Mesodermal cell (in vitro differentiated cells): ENCODE data around the gene SPOCK3. TPM values are rescaled to one million over a fixed set of nuclear protein-coding genes. Genes with fewer than 3 reads are reported as not detected.
"Not testable (repeated sequence)": the region's sequence is repeated elsewhere in the genome, so short reads cannot be mapped to it uniquely, and the experiment has no call there.

Source experiments
- H3K27ac ChIP-seq: 2 replicates; pipeline ENCODE4 v1.7.0; 2013; ENCODE audit warnings: mild to moderate bottlenecking, low read depth, low read length, moderate library complexity; ENCODE audit not compliant: severe bottlenecking
- H3K36me3 ChIP-seq: 2 replicates; pipeline ENCODE4 v1.7.1; 2013; ENCODE audit warnings: mild to moderate bottlenecking, low read length, moderate library complexity; ENCODE audit not compliant: control insufficient read depth, insufficient read depth
- H3K4me1 ChIP-seq: one replicate; pipeline ENCODE4 v1.7.1; 2013; ENCODE audit warnings: mild to moderate bottlenecking, low read length; ENCODE audit not compliant: insufficient read depth, control insufficient read depth, poor library complexity, severe bottlenecking
- H3K4me3 ChIP-seq: 2 replicates; pipeline ENCODE4 v1.7.0; 2013; ENCODE audit warnings: low read length, control low read depth, mild to moderate bottlenecking; ENCODE audit not compliant: insufficient read depth, poor library complexity, severe bottlenecking; ENCODE audit errors: extremely low read depth
- H3K9me3 ChIP-seq: 2 replicates; pipeline ENCODE4 v1.7.1; 2013; ENCODE audit warnings: mild to moderate bottlenecking, low read length, moderate library complexity; ENCODE audit not compliant: control insufficient read depth
- WGBS, 2 experiments: methylation state at CpG; one replicate each; pipeline ENCODE4 v1.1.5; 2013; ENCODE audit warnings: missing lambda C conversion rate in 2 of 2; ENCODE audit not compliant: insufficient coverage in 2 of 2; 5-methylcytosine and 5-hydroxymethylcytosine counted together
- polyA plus RNA-seq, 2 experiments: library from polyadenylated mRNA; stranded (reverse); fragments of 50-300 nt; gene quantifications; one replicate each; pipeline ENCODE4 v1.2.3, GENCODE V29; 2013

Gene SPOCK3
- 1.2 TPM for polyA plus RNA-seq (2013, experiment 1 of 2)
- polyA plus RNA-seq (2013, experiment 2 of 2) = 1.1 TPM

GRCh38 chr4:167234316-167234881 lies at the start of gene SPOCK3:
TSS of gene SPOCK3 (minus strand) at chr4:167234494.
- peak within 1 kb of the TSS; percentile 53 for H3K4me3 ChIP-seq
- 0% methylated on average over 21 to 27 of the region's 32 CpGs for WGBS, 2 experiments

GRCh38 chr4:167282171-167282864 lies 48.0 kb upstream of the SPOCK3 start:
- no peaks in the 10 kb centered on the region for H3K4me1 ChIP-seq
- H3K4me3 ChIP-seq = no peak overlapping the region
- 100% methylated on average over 1 of the region's 1 CpG; no CpG with 5 or more reads in 1 of the 2 experiments for WGBS, 2 experiments
- no peaks in the 10 kb centered on the region for H3K9me3 ChIP-seq
- no peak overlapping the region for H3K27ac ChIP-seq
- H3K36me3 ChIP-seq = no peaks in the 10 kb centered on the region

More at GRCh38 chr4:167234316-167234881, at the start of gene SPOCK3:
- Histone ChIP-seq H3K27ac (no peak within 1 kb of the TSS), H3K4me1 (no peaks in the 10 kb centered on the region), H3K36me3 (no peaks in the 10 kb centered on the region), H3K9me3 (no peaks in the 10 kb centered on the region)

- 90% methylated on average over 12 to 13 of the region's 13 CpGs for WGBS, 2 experiments
- H3K27ac ChIP-seq, H3K36me3 ChIP-seq, H3K4me1 ChIP-seq, H3K4me3 ChIP-seq, H3K9me3 ChIP-seq: not testable (repeated sequence)
Measured at GRCh38 chr4:167281545-167281944, 47.3 kb upstream of the SPOCK3 start.

GRCh38 chr4:167274351-167274750 lies 40.1 kb upstream of the SPOCK3 start:
- WGBS, 2 experiments = no CpG with 5 or more reads among the region's 1 CpG
- H3K4me1 ChIP-seq = no peaks in the 10 kb centered on the region
- H3K27ac ChIP-seq = no peak overlapping the region
- no peaks in the 10 kb centered on the region for H3K9me3 ChIP-seq
- no peaks in the 10 kb centered on the region for H3K36me3 ChIP-seq
- H3K4me3 ChIP-seq = no peak overlapping the region

- Histone ChIP-seq H3K4me1 (no peaks in the 10 kb centered on the region), H3K4me3 (no peak overlapping the region), H3K36me3 (no peaks in the 10 kb centered on the region), H3K9me3 (no peaks in the 10 kb centered on the region), H3K27ac (no peak overlapping the region)
- 71% methylated on average over 1 of the region's 5 CpGs; no CpG with 5 or more reads in 1 of the 2 experiments for WGBS, 2 experiments
Measured at GRCh38 chr4:167265231-167265630, 30.9 kb upstream of the SPOCK3 start.

- H3K4me1 ChIP-seq = no peaks in the 10 kb centered on the region
- 85 to 100% methylated on average over 2 of the region's 4 CpGs for WGBS, 2 experiments
- no peak overlapping the region for H3K27ac ChIP-seq
- H3K9me3 ChIP-seq = no peaks in the 10 kb centered on the region
- no peaks in the 10 kb centered on the region for H3K36me3 ChIP-seq
- H3K4me3 ChIP-seq = no peak overlapping the region
Measured at GRCh38 chr4:167248271-167248670, 14.0 kb upstream of the SPOCK3 start.

- H3K27ac ChIP-seq = no peak overlapping the region
- H3K4me3 ChIP-seq = no peak overlapping the region
- H3K9me3 ChIP-seq = no peaks in the 10 kb centered on the region
- no peaks in the 10 kb centered on the region for H3K4me1 ChIP-seq
- WGBS, 2 experiments = 100% methylated on average over 1 of the region's 2 CpGs; no CpG with 5 or more reads in 1 of the 2 experiments
- H3K36me3 ChIP-seq = no peaks in the 10 kb centered on the region
Measured at GRCh38 chr4:167239627-167240026, 5.3 kb upstream of the SPOCK3 start.

- Histone ChIP-seq H3K9me3 (no peaks in the 10 kb centered on the region), H3K36me3 (no peaks in the 10 kb centered on the region), H3K4me1 (no peaks in the 10 kb centered on the region), H3K4me3 (no peak overlapping the region), H3K27ac (no peak overlapping the region)
- WGBS, 2 experiments = 64 to 80% methylated on average over 1 of the region's 1 CpG
Measured at GRCh38 chr4:167238226-167238625, 3.9 kb upstream of the SPOCK3 start.

- peak overlapping the region; percentile 53 for H3K4me3 ChIP-seq
- H3K4me1 ChIP-seq = no peaks in the 10 kb centered on the region
- WGBS, 2 experiments = 0 to 1% methylated on average over 18 to 21 of the region's 40 CpGs
- H3K36me3 ChIP-seq = no peaks in the 10 kb centered on the region
- H3K9me3 ChIP-seq = no peaks in the 10 kb centered on the region
- H3K27ac ChIP-seq = no peak overlapping the region
Measured at GRCh38 chr4:167233685-167234315, 494 bp downstream of the SPOCK3 start.

- H3K4me1 ChIP-seq = no peaks in the 10 kb centered on the region
- H3K27ac ChIP-seq = no peak overlapping the region
- 10 to 13% methylated on average over 16 to 18 of the region's 25 CpGs for WGBS, 2 experiments
- H3K9me3 ChIP-seq = no peaks in the 10 kb centered on the region
- no peaks in the 10 kb centered on the region for H3K36me3 ChIP-seq
- peak overlapping the region; percentile 53 for H3K4me3 ChIP-seq
Measured at GRCh38 chr4:167232805-167233684, 1.2 kb downstream of the SPOCK3 start.
